SK-N-SH (cell line): ENCODE results near the gene JOSD2. TPM values are rescaled to one million over a fixed set of nuclear protein-coding genes. Genes with fewer than 3 reads are reported as not detected.

ENCODE experiments used
- CTCF ChIA-PET: fragments of 300-600, 350-600 bp; formaldehyde crosslinking; extraction: SDS; loops from one replicate; lab custom pipeline; 2021; lab: Yijun Ruan, JAX
- POLR2A ChIA-PET: fragments of 350-600 bp; sonication (Branson Sonifier 250); formaldehyde crosslinking; extraction: SDS; loops from one replicate; lab custom pipeline; 2020; ENCODE audit warnings: antibody characterized with exemption, inconsistent platforms; lab: Yijun Ruan, JAX
- DNase-seq: peaks from one replicate; pipeline ENCODE4 v3.0.0; 2012
- H2AFZ ChIP-seq: fragments of 200-600 bp; sonication (generic); 2 replicates; pipeline ENCODE4 v1.8.1; 2016; ENCODE audit warnings: antibody characterized with exemption, mild to moderate bottlenecking, low read depth
- H3F3A ChIP-seq: fragments of 200-600 bp; sonication (generic); replicated peaks from 2 replicates; pipeline ENCODE3; 2016; ENCODE audit warnings: antibody characterized with exemption, mild to moderate bottlenecking; ENCODE audit not compliant: insufficient read depth
- H3K27ac ChIP-seq, 2 experiments: fragments of 200-500 bp in 1 of 2; fragments of 200-600 bp in 1 of 2; sonication (Bioruptor generic) in 1 of 2; sonication (generic), shearing (Covaris generic) in 1 of 2; 2 replicates each; pipeline versions ENCODE4 v1.5.1 to v1.6.1; 2014 to 2016; ENCODE audit warnings: low read depth in 2 of 2, inconsistent platforms in 1 of 2, low read length in 1 of 2, mild to moderate bottlenecking in 1 of 2, mixed read lengths in 1 of 2
- H3K27me3 ChIP-seq: fragments of 200-600 bp; sonication (generic), shearing (Covaris generic); 2 replicates; pipeline ENCODE4 v1.6.1; 2016; ENCODE audit warnings: mixed run types; ENCODE audit not compliant: insufficient read depth
- H3K36me3 ChIP-seq, 2 experiments: fragments of 200-500 bp in 1 of 2; fragments of 200-600 bp in 1 of 2; sonication (Bioruptor generic) in 1 of 2; sonication (generic) in 1 of 2; replicated peaks in 1 of 2; 2 replicates each; pipeline versions ENCODE3 to v1.5.1; 2014 to 2016; ENCODE audit warnings: low read length in 1 of 2, mild to moderate bottlenecking in 1 of 2; ENCODE audit not compliant: insufficient read depth in 2 of 2, control insufficient read depth in 1 of 2
- H3K4me1 ChIP-seq, 2 experiments: fragments of 200-500 bp in 1 of 2; fragments of 200-600 bp in 1 of 2; sonication (Bioruptor generic) in 1 of 2; sonication (generic), shearing (Covaris generic) in 1 of 2; 2 replicates each; pipeline versions ENCODE4 v1.5.1 to v1.6.1; 2014 to 2016; ENCODE audit warnings: low read depth in 1 of 2, low read length in 1 of 2, mixed run types in 1 of 2; ENCODE audit not compliant: insufficient read depth in 2 of 2, control insufficient read depth in 1 of 2
- H3K4me2 ChIP-seq: fragments of 200-600 bp; sonication (generic), shearing (Covaris generic); 2 replicates; pipeline ENCODE4 v1.6.1; 2017; ENCODE audit warnings: mixed run types
- H3K4me3 ChIP-seq, 2 experiments: fragments of 200-500 bp in 1 of 2; fragments of 200-600 bp in 1 of 2; sonication (Bioruptor generic) in 1 of 2; sonication (generic), shearing (Covaris generic) in 1 of 2; 2 replicates each; pipeline versions ENCODE4 v1.5.1 to v1.8.1; 2014 to 2016; ENCODE audit warnings: low read depth in 2 of 2, inconsistent platforms in 1 of 2, low read length in 1 of 2, mild to moderate bottlenecking in 1 of 2, mixed read lengths in 1 of 2, moderate library complexity in 1 of 2
- H3K79me2 ChIP-seq: fragments of 200-600 bp; sonication (generic); 2 replicates; pipeline ENCODE4 v1.8.1; 2017; ENCODE audit warnings: mild to moderate bottlenecking; ENCODE audit not compliant: insufficient read depth
- H3K9ac ChIP-seq: fragments of 200-600 bp; sonication (generic); 2 replicates; pipeline ENCODE4 v1.6.1; 2017; ENCODE audit warnings: mixed run types
- H3K9me2 ChIP-seq: fragments of 200-600 bp; sonication (generic); 2 replicates; pipeline ENCODE4 v1.6.1; 2017; ENCODE audit warnings: mixed run types
- H3K9me3 ChIP-seq: fragments of 200-600 bp; sonication (generic); 2 replicates; pipeline ENCODE4 v1.6.1; 2017; ENCODE audit warnings: mixed run types, mild to moderate bottlenecking, moderate library complexity
- H4K20me1 ChIP-seq: fragments of 200-600 bp; sonication (generic); 2 replicates; pipeline ENCODE4 v1.6.1; 2017; ENCODE audit warnings: mild to moderate bottlenecking, mixed run types; ENCODE audit not compliant: insufficient read depth
- EP300 ChIP-seq, 2 experiments: IDR thresholded peaks; 2 replicates each; pipeline versions ENCODE4 v1.4.0 to v1.6.1; 2012; ENCODE audit warnings: borderline replicate concordance in 1 of 2, low read depth in 1 of 2, low read length in 1 of 2
- FOSL2 ChIP-seq: IDR thresholded peaks from 2 replicates; pipeline ENCODE4 v1.4.0; 2012; ENCODE audit warnings: low read depth, mild to moderate bottlenecking, moderate library complexity, borderline replicate concordance
- FOXJ3 ChIP-seq: sonication (generic); formaldehyde crosslinking; IDR thresholded peaks from 2 replicates; pipeline ENCODE4 v1.5.1; 2020; ENCODE audit warnings: mild to moderate bottlenecking, missing genetic modification reagents
- GATA2 ChIP-seq: sonication (generic); formaldehyde crosslinking; IDR thresholded peaks from 2 replicates; pipeline ENCODE4 v1.5.0; 2020; ENCODE audit warnings: mild to moderate bottlenecking, missing genetic modification reagents
- MXI1 ChIP-seq: IDR thresholded peaks from 2 replicates; pipeline ENCODE4 v1.6.1; 2012; ENCODE audit warnings: mild to moderate bottlenecking, low read depth, low read length, improper control_type of control experiment
- NRF1 ChIP-seq: IDR thresholded peaks from 2 replicates; pipeline ENCODE4 v1.6.1; 2012; ENCODE audit warnings: low read depth, mild to moderate bottlenecking, low read length
- RAD21 ChIP-seq: IDR thresholded peaks from 2 replicates; pipeline ENCODE4 v1.6.1; 2012; ENCODE audit warnings: mild to moderate bottlenecking, low read length
- RCOR1 ChIP-seq: fragments of 150-350 bp; IDR thresholded peaks from 2 replicates; pipeline ENCODE4 v1.6.1; 2017; ENCODE audit warnings: antibody characterized with exemption, low read length
- YY1 ChIP-seq: IDR thresholded peaks from 2 replicates; pipeline ENCODE4 v1.4.0; 2012; ENCODE audit warnings: low read depth, mild to moderate bottlenecking
- WGBS: methylation state at CpG from one replicate; pipeline ENCODE4 v1.1.6; 2017; ENCODE audit warnings: low lambda C conversion rate; 5-methylcytosine and 5-hydroxymethylcytosine counted together
- polyA plus RNA-seq, 3 experiments: library from polyadenylated mRNA; depleted of rRNA; stranded (reverse); fragments of >200 nt; gene quantifications; 2 replicates each; pipeline ENCODE4 v1.2.3, GENCODE V29; 2012
- TF ChIP-seq, protein P1 (sequence below): IDR thresholded peaks from 2 replicates; pipeline ENCODE4 v1.4.0; 2012; ENCODE audit warnings: low read depth, borderline replicate concordance
- TF ChIP-seq, protein P2 (sequence below): IDR thresholded peaks from 2 replicates; pipeline ENCODE4 v1.4.0; 2012; ENCODE audit warnings: low read depth
- TF ChIP-seq, protein P3 (sequence below): fragments of 200-600 bp; sonication (generic); IDR thresholded peaks from 2 replicates; pipeline ENCODE4 v1.6.1; 2017; ENCODE audit warnings: antibody characterized with exemption, mild to moderate bottlenecking, moderate library complexity
- TF ChIP-seq, protein P4 (sequence below): IDR thresholded peaks from 2 replicates; pipeline ENCODE4; 2012
- TF ChIP-seq, protein P5 (sequence below): fragments of 150-350 bp; IDR thresholded peaks from 2 replicates; pipeline ENCODE4 v1.6.1; 2017; ENCODE audit warnings: antibody characterized with exemption, low read length, low read depth, borderline replicate concordance
- TF ChIP-seq, protein P6 (sequence below): IDR thresholded peaks from 2 replicates; pipeline ENCODE4 v1.6.1; 2012; ENCODE audit warnings: mild to moderate bottlenecking, low read depth, low read length, moderate library complexity

The JOSD2 gene
- polyA plus RNA-seq, 1 of the 3 experiments (the other 2 are of a cell fraction), result 81.2 TPM

DNA sequence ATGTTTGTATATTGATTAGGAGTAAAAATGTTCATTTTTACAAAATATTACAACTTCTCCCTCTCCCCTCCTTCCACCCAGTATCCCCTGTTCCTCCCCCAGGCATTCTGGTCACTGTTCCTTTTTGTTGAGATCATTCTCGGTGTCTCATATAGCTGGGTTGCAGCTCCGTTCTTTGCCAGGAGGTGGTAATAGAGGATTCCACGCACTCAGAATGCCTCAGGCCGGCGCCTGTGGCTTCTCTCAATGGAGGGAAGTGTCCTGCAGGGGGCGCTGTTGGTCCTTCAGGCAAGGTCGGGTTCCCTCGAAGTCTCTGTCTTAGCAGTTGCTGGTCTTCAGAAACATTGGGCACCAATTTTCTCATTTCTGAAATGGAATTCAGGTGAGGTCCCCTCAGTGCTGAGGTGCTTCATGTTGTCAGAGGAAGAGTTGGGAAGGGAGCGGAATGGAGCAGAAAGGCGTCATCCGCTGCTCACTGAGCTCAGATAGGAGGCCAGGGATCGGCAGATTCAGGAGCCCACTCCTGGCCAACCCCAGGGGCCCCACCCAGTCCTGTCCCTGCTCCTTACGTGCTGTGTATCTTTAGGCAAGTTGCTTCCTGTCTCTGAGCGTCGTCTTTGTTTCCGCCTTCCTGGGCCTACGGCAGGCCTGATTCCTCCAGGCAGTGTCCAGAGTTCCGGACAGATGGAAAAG is 24.0 kb downstream of the JOSD2 start:
- H3K79me2 ChIP-seq, result no peaks in the 10 kb centered on the region
- peaks cover 0 to 3% of the 10 kb centered on the region in 2 experiments; a peak in 1 of 4 replicates for H3K4me1 ChIP-seq
- H3K36me3 ChIP-seq, result peaks cover 3 to 8% of the 10 kb centered on the region in 2 experiments
- H3K9me2 ChIP-seq, result no peaks in the 10 kb centered on the region
- DNase-seq, result peak; percentile 57
- H3K9me3 ChIP-seq, result no peaks in the 10 kb centered on the region; the same call in 1 of the 2 replicates
- H3K27me3 ChIP-seq, result peaks cover 5% of the 10 kb centered on the region; the same call in 1 of the 2 replicates
- TF ChIP-seq FOSL2 (no peak), RCOR1 (no peak), MXI1 (no peak), RAD21 (peak; percentile 30; the same call in 1 of the 2 replicates), FOXJ3 (CRISPR knock-in tag) (no peak)
- TF ChIP-seq, protein P1, sequence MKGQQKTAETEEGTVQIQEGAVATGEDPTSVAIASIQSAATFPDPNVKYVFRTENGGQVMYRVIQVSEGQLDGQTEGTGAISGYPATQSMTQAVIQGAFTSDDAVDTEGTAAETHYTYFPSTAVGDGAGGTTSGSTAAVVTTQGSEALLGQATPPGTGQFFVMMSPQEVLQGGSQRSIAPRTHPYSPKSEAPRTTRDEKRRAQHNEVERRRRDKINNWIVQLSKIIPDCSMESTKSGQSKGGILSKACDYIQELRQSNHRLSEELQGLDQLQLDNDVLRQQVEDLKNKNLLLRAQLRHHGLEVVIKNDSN, result no peak
- TF ChIP-seq, protein P2, sequence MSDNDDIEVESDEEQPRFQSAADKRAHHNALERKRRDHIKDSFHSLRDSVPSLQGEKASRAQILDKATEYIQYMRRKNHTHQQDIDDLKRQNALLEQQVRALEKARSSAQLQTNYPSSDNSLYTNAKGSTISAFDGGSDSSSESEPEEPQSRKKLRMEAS, result no peak
- TF ChIP-seq, protein P3, sequence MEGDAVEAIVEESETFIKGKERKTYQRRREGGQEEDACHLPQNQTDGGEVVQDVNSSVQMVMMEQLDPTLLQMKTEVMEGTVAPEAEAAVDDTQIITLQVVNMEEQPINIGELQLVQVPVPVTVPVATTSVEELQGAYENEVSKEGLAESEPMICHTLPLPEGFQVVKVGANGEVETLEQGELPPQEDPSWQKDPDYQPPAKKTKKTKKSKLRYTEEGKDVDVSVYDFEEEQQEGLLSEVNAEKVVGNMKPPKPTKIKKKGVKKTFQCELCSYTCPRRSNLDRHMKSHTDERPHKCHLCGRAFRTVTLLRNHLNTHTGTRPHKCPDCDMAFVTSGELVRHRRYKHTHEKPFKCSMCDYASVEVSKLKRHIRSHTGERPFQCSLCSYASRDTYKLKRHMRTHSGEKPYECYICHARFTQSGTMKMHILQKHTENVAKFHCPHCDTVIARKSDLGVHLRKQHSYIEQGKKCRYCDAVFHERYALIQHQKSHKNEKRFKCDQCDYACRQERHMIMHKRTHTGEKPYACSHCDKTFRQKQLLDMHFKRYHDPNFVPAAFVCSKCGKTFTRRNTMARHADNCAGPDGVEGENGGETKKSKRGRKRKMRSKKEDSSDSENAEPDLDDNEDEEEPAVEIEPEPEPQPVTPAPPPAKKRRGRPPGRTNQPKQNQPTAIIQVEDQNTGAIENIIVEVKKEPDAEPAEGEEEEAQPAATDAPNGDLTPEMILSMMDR, result peak; percentile 55
- H3F3A ChIP-seq, result no peaks in the 10 kb centered on the region
- POLR2A ChIA-PET, result no interaction called here
- H3K4me3 ChIP-seq, result peak overlapping the region in 1 of 2 experiments; percentile 18; a peak in 1 of 4 replicates
- H2AFZ ChIP-seq, result no peak overlapping the region
- no peak overlapping the region for H3K4me2 ChIP-seq
- H3K27ac ChIP-seq, result no peak overlapping the region
- no peaks in the 10 kb centered on the region for H4K20me1 ChIP-seq
- 77% methylated on average over 18 of the region's 18 CpGs for WGBS
- CTCF ChIA-PET, result interaction anchor here (1.2 to 2.6 kb wide), 4 partner anchors 14 to 69 kb away, joined by 3 to 8 read pairs (median 5); no protein-coding TSS in a partner anchor
- no peak overlapping the region for H3K9ac ChIP-seq

DNA sequence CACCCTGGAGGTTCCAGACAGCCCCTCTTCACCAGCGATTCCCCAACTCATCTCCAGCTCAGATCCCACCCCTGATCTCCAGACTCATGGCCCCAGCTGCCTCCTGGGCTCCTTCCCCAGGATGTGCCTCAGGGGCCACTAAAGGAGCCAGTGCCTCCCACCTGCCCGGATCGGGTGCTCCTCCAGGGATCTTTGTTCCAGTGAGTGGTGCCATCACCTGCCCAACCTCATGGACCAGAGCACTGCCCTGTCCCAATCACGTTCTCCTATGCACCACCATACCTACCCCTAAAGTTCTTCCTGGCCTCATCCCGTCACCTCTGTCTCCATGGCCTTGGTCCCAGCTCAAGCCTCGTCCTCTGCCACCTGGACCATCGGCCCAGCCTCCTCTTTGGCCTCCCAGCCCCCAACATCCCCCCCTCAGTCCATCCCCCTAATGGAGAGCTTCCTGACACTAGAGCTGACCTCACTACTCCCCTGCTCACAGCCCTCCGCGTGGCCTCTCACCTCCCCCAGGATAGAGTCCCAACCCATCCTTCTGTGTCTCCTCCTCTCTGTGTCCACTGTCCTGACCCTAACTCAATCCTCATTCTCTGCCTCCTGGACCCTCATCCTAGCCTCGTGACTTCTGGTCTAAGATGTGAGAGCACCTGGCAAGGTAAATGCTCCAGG is 25.6 kb downstream of the JOSD2 start:
- DNase-seq, result no peak
- Histone ChIP-seq H3F3A (no peaks in the 10 kb centered on the region), H3K27ac (no peak overlapping the region), H3K4me3 (no peak overlapping the region), H4K20me1 (no peaks in the 10 kb centered on the region), H3K4me1 (no peaks in the 10 kb centered on the region; a peak in 1 of 4 replicates), H3K9ac (no peak overlapping the region), H3K9me2 (no peaks in the 10 kb centered on the region), H3K27me3 (no peaks in the 10 kb centered on the region), H2AFZ (no peak overlapping the region), H3K36me3 (peaks cover 6 to 20% of the 10 kb centered on the region in 2 experiments), H3K4me2 (no peak overlapping the region), H3K9me3 (no peaks in the 10 kb centered on the region; the same call in 1 of the 2 replicates), H3K79me2 (no peaks in the 10 kb centered on the region)
- TF ChIP-seq YY1 (no peak), GATA2 (CRISPR knock-in tag) (no peak), NRF1 (no peak), FOXJ3 (CRISPR knock-in tag) (no peak), RCOR1 (no peak), FOSL2 (no peak), EP300 (IDR thresholded peaks at IDR 0.05; ENCODE audit: borderline replicate concordance in 1 of 2, low read depth in 1 of 2, low read length in 1 of 2) (no peak), MXI1 (no peak)
- TF ChIP-seq, protein P4, sequence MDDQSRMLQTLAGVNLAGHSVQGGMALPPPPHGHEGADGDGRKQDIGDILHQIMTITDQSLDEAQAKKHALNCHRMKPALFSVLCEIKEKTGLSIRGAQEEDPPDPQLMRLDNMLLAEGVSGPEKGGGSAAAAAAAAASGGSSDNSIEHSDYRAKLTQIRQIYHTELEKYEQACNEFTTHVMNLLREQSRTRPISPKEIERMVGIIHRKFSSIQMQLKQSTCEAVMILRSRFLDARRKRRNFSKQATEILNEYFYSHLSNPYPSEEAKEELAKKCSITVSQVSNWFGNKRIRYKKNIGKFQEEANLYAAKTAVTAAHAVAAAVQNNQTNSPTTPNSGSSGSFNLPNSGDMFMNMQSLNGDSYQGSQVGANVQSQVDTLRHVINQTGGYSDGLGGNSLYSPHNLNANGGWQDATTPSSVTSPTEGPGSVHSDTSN, result no peak
- TF ChIP-seq, protein P5, sequence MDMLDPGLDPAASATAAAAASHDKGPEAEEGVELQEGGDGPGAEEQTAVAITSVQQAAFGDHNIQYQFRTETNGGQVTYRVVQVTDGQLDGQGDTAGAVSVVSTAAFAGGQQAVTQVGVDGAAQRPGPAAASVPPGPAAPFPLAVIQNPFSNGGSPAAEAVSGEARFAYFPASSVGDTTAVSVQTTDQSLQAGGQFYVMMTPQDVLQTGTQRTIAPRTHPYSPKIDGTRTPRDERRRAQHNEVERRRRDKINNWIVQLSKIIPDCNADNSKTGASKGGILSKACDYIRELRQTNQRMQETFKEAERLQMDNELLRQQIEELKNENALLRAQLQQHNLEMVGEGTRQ, result no peak
- TF ChIP-seq, protein P6, sequence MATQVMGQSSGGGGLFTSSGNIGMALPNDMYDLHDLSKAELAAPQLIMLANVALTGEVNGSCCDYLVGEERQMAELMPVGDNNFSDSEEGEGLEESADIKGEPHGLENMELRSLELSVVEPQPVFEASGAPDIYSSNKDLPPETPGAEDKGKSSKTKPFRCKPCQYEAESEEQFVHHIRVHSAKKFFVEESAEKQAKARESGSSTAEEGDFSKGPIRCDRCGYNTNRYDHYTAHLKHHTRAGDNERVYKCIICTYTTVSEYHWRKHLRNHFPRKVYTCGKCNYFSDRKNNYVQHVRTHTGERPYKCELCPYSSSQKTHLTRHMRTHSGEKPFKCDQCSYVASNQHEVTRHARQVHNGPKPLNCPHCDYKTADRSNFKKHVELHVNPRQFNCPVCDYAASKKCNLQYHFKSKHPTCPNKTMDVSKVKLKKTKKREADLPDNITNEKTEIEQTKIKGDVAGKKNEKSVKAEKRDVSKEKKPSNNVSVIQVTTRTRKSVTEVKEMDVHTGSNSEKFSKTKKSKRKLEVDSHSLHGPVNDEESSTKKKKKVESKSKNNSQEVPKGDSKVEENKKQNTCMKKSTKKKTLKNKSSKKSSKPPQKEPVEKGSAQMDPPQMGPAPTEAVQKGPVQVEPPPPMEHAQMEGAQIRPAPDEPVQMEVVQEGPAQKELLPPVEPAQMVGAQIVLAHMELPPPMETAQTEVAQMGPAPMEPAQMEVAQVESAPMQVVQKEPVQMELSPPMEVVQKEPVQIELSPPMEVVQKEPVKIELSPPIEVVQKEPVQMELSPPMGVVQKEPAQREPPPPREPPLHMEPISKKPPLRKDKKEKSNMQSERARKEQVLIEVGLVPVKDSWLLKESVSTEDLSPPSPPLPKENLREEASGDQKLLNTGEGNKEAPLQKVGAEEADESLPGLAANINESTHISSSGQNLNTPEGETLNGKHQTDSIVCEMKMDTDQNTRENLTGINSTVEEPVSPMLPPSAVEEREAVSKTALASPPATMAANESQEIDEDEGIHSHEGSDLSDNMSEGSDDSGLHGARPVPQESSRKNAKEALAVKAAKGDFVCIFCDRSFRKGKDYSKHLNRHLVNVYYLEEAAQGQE, result no peak
- 86% methylated on average over 10 of the region's 10 CpGs for WGBS
- ChIA-PET CTCF (interaction anchor here (1.0 to 1.9 kb wide), 3 partner anchors 19 to 72 kb away, joined by 3 to 6 read pairs (median 4); no protein-coding TSS in a partner anchor), POLR2A (no interaction called here)
